HTERT RPE-1 (cell line): ENCODE measurements around the gene WDR88.
"Not testable (repeated sequence)": the region's sequence is repeated elsewhere in the genome, so short reads cannot be mapped to it uniquely, and the experiment has no call there.

Experiments used
- in situ Hi-C: fragments of 300-500 bp; cut with MboI; formaldehyde crosslinking; loops from 4 replicates; pipeline ENCODE4 v1.14.3; 2020; ENCODE audit warnings: low sequenced_read_pairs

Gene WDR88

DNA sequence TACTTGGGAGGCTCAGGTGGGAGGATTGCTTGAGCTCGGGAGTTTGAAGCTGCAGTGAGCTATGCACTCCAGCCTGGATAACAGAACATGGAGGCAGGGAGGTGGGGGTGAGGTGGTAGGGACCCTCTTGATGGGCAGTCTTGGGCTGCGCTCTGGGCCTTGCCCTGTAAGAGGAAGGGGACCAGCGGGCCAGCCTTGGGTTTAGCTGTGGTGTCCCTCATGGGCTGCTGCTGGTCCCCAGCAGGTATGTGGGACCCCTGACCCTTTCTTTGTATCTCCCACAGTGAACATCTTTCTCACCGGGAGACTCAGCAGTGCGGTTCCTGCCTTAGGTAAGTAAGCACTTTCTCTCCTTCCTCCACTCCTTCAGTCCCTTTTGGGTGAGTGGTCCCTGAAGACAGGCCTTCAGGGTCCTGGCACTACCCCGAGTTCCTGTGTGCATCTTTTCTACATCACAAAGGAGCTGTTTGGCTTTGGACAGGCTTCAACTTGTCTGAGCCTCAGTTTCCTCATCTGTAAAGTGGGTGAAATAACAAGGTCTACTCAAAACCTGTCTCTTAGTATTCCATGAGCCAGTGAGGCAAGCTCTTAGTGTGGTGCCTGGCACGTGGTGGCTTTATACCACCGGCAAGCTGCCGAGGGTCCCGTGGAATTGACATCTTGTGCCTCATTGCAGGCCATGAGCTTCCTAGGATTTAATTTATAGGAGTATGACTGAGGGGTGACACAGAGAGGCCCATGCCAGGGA, 64.7 kb downstream of the WDR88 start:
- in situ Hi-C loops: no loop called here

DNA sequence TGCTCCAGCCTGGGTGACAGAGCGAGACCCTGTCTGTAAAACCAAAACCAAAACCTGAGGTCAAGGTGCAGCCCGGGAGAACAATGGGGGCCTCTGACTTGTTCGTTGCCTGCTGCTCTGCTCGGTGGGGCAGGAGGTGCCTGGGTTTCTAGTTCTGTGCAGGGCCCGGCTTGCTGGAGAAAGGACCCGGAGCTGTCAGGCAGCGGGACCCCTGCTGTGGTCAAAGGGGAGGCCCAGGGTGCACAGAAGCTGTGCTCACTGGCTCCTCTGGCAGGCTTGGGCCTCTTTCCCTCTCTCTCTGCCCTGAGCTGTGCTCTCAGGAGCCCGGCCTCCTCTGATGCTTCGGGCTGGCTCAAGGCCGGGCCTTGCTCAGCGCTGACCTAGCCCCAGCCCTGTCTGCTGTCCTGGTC, 65.7 kb downstream of the WDR88 start:
- in situ Hi-C loops: no loop called here

DNA sequence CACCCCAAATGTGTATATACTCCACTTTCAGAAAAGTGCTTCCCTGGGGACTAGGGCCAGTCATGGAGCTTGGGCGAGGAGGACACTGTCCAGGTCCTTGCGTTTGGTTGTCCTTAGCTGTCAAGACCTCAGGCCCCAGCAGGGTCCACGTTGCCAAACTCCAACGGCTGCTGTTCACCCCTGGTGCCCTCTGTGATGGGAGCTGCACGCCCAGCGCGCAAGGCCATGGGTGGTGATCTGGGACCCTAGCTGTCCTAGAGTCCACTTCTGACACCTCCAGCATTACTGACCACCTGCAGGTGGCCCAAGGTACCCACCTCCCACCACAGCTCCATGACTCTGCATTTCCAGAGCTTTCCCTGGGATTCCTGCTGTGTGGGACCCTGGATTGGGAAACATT, 66.3 kb downstream of the WDR88 start:
- in situ Hi-C loops: no loop called here

DNA sequence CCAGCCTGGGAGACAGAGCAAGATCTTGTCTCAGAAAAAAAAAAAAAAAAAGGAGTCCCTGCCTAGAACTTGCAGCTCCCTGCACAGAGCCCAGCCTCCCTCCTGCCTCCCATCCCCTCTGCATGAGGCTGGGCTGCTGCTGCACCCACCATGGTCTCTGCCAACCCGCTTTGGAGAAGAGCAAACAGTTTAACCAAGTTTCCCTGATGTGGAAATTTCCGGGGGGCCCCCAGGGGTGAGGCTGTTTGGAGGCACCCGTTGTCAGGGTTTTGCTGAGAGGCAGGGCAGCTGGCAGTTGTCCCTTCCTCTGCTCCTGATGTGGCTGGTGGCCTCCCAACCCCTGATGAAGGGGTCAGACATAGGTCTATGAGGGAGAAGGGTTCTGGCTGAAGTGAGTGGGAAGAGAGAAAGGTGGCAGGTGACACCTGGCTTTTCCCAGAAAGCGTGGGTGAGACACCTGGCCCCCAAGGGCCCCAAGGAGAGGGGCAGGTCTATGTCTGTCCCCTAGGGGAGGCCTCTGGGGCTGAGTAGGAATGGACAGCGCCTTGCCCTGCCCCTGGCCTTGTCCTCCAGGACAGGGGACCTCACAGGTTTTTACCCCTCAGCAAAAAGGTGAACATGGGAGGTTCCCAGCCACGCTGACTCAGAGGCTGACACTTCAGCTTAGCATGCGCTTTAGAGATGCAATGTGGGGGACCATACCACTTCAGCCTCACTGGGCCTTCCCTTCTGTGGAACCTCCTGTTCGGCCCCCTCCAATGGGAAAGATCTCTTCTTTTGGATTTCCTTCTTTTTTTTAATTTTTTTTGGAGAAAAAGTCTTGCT, 67.7 kb downstream of the WDR88 start:
- in situ Hi-C loops: no loop called here

DNA sequence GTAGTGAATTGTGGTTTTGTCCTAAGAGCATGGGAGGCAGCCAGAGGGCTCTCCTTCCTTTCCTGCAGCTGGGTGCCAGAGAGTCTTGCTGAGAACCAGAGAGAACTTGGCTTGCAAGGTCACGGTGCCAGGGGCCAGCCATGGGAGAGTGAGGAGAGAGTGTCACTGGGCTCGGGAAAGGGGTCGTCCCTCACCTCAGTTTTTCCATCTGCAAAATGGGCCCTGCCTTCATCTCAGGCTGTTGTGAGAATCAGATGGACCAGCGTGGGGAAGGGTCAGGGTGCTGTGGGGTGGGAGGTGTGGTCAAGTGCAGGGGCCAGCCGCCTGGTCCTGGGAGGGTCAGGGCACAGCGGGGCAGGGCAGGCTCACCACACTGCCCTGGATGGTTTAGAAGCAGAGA, 69.6 kb downstream of the WDR88 start:
- in situ Hi-C loops: no loop called here

DNA sequence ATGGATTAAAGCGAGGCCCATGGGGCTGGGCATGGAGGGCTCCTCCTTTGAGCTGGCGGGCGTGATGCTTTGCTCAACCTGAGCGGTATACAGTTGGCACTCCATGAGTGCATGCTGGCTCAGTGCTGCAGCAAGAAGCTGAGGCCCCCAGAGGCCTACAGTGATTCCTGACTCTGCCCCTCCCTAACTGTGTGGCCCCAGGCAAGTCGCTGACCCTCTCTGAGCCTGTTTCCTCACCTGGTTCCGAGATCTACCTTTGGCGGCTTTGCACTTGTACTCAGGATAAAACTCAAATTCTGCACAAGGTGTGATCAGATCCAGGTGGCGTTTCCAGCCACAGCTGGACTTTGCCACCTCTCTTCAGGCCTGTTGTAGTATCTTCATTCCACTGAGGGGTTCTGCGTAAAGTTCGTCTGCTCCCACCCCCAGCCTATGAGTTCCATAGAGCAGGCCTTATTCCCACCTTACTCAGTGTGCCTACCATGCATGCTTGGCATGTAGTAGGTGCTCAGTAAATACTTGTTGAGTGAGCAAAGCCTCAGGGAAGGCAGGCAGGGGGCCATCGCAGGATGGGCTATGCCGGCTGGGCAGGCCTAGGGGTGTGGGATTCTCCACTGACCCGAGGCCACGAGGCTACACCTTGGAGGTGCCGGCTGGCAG, 70.1 kb downstream of the WDR88 start:
- in situ Hi-C loops: no loop called here

DNA sequence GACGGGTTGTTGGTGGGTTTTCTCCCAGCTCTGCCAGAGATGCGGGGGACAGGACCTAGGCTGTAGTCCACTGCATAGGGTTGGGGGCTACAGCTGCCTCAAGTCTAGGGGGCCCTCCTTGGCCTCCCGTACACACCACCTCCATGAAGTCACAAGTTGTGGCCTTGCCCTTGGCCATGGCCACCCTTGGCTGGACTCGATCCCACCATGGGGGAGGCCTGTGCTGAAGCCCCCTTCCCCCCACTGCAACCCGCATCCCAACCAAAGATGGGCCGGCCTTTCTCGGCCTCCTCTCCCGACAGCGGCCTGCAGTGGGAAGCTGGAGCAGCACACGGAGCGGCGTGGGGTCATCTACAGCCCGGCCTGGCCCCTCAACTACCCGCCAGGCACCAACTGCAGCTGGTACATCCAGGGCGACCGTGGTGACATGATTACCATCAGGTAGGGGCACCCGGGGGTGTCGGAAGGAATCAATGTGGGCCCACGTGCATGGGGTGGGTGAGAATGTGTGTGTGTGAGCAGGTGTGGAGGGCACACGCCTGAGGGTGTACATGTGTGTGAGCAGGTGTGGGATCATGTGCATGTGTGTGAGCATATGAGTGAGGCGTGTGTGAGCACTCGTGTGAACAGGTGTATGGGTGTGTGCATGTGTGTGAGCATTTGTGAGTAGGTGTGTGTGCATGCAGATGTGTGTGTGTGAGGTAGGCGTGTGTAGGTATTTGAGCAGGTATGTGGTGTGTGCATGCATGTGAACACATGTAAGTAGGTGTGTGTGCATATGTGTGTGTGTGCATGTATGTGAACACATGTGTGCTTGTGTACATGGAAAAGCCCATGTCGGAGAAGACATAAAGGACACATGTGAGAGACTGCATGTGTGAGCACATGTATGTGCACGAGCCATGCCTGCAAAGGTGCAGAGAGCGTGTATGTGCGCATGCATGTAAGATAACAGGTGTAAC, 70.9 kb downstream of the WDR88 start:
- in situ Hi-C loops: no loop called here

DNA sequence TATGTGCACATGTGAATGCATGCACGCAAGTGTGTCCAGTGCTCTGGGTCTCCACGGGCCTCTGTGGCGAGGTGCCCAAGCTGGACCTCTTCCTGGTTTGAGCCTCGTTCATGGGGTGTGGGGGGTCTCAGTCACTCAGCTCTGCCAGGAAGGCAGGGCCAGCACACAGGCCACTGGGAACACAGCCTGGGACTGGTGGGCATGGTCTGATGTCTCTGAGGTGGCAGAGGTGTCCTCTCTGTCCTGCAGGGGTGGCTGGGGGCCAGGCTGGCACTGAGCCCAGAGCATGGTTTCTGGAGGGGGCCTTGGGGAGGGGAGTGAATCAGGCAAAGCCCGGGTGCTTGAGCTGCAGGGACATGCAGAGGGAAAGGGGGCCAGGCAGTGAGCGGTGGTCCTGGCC, 71.6 kb downstream of the WDR88 start:
- in situ Hi-C loops: no loop called here

DNA sequence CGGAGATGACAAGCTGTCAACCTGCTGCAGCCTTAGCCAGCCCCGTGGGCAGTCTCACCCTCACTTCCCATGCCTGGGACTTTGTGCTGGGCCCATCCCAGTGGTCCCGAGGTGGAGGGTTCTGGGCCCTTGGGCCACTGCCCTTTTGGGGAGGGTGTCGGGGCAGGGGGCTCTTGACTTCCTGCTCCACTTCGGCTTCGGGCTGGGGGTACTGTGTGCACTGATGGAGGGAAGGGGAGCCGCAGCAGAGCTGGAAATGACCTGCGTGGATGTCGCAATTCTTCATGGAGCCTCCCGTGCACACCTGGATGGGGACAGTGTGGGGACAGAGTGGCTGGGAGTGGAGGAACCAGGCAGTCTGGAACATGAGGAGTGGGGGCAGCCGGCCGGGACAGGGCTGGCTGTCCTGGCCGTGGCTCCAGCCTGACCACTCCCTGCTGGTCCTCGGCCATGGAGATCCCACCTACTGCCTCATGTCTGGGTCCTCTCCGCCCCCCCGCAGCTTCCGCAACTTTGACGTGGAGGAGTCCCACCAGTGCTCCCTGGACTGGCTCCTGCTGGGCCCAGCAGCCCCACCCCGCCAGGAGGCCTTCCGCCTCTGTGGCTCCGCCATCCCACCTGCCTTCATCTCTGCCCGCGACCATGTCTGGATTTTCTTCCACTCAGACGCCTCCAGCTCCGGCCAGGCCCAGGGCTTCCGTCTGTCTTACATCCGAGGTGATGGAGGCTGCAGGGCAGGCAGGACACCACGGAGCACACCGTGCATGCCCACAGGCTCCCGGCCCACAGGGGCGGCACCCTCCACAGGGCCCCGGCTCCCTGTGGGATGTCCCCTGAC, 72.4 kb downstream of the WDR88 start:
- in situ Hi-C loops: no loop called here

DNA sequence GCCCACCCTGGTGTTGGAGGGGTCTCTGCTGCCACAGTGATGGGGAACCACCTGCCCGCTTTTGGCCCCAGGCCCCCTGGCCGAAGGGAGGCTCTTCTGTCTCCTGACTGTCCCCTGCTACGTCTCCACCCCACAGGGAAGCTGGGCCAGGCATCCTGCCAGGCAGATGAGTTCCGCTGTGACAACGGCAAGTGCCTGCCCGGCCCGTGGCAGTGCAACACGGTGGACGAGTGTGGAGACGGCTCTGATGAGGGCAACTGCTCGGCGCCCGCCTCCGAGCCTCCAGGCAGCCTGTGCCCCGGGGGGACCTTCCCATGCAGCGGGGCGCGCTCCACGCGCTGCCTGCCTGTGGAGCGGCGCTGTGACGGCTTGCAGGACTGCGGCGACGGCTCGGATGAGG, 73.2 kb downstream of the WDR88 start:
- in situ Hi-C loops: no loop called here

DNA sequence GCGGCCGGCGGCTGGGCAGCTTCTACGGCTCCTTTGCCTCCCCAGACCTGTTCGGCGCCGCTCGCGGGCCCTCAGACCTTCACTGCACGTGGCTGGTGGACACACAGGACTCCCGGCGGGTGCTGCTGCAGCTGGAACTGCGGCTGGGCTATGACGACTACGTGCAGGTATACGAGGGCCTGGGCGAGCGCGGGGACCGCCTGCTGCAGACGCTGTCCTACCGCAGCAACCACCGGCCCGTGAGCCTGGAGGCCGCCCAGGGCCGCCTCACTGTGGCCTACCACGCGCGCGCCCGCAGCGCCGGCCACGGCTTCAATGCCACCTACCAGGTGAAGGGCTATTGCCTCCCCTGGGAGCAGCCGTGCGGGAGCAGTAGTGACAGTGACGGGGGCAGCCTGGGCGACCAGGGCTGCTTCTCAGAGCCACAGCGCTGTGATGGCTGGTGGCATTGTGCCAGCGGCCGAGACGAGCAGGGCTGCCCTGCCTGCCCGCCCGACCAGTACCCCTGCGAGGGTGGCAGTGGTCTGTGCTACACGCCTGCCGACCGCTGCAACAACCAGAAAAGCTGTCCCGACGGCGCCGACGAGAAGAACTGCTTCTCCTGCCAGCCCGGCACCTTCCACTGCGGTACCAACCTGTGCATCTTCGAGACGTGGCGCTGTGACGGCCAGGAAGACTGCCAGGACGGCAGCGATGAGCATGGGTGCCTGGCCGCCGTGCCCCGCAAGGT, 73.8 kb downstream of the WDR88 start:
- in situ Hi-C loops: no loop called here

DNA sequence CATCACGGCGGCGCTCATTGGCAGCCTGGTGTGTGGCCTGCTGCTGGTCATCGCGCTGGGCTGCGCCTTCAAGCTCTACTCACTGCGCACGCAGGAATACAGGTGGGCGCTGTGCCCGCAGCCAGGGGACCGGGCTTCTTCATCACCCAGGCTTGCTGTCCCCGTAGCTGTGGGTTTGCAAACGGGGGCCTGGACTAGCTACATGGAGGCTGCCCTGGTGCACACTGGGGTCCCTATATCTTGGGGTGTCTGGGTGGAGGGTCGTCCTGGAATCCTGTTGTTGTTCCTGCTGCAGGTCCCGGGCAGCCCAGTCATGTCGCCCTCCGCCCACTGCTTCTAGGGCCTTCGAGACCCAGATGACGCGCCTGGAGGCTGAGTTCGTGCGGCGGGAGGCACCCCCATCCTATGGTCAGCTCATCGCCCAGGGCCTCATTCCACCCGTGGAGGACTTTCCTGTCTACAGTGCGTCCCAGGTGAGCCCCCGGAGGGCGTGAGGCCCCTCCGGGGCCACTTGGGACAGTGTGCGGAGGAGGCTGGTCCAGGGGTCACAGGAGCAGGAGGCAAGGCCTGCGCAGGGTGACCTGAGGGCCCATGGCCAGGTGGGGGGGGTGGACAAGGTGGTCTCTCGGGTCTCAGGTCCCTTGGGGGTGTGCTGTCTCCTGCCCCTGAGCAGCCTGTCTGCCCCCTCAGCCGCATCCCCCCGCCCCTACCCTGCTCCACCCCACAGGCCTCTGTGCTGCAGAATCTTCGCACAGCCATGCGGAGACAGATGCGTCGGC, 74.5 kb downstream of the WDR88 start:
- in situ Hi-C loops: no loop called here

DNA sequence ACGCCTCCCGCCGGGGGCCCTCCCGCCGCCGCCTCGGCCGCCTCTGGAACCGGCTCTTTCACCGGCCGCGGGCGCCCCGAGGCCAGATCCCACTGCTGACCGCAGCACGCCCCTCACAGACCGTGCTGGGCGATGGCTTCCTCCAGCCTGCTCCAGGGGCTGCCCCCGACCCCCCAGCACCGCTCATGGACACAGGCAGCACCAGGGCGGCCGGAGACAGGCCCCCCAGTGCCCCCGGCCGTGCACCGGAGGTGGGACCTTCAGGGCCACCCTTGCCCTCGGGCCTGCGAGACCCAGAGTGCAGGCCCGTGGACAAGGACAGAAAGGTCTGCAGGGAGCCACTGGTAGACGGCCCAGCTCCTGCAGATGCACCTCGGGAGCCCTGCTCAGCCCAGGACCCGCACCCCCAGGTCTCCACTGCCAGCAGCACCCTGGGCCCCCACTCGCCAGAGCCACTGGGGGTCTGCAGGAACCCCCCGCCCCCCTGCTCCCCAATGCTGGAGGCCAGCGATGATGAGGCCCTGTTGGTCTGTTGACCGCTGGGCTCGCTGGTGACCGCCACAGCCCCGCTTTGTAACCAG, 75.2 kb downstream of the WDR88 start:
- in situ Hi-C loops: no loop called here

DNA sequence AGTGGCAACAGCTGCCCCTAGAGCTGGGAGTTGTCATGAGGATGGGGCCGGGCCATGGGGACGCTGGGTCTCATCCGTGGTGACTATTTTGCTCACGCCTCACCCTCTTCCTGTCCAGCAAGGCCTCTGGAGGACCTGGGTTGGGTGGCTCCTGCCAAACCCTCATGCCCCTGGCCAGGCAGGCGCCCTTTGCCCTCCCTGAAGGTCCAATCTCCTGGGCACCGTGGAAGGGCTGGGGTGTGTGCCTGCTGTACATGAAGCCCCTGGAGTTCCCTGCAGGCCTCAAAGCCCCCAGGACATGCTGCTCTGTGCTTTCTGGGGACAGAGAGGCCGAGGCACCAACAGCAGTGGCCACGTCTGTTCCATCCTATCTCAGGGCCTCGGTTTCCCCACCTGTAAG, 76.0 kb downstream of the WDR88 start:
- in situ Hi-C loops: no loop called here

DNA sequence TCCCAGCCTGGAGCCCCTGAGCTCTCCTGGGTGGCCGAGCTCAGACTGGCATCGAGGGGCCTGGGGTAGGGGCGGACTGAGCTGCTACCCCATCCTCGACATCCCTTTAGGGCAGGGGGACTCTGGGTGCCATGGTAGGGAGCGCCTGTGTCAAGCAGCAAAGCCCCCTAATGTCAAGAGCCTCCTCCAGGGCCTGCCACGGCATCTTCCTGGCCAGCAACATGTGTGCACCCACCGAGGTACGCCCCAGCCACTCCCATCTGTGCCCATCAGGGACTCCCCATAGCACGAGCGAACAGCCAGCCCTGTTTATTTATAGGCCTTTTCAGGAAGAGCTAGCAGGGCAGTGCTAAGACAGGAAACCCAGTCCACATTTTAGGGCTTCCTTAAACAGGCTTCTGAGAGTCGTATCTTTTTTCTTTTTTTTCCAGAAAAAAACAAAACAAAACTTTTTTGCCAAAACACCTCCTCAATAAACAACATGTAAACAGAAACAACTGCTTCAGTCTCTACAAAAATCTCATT, 76.5 kb downstream of the WDR88 start:
- in situ Hi-C loops: no loop called here

DNA sequence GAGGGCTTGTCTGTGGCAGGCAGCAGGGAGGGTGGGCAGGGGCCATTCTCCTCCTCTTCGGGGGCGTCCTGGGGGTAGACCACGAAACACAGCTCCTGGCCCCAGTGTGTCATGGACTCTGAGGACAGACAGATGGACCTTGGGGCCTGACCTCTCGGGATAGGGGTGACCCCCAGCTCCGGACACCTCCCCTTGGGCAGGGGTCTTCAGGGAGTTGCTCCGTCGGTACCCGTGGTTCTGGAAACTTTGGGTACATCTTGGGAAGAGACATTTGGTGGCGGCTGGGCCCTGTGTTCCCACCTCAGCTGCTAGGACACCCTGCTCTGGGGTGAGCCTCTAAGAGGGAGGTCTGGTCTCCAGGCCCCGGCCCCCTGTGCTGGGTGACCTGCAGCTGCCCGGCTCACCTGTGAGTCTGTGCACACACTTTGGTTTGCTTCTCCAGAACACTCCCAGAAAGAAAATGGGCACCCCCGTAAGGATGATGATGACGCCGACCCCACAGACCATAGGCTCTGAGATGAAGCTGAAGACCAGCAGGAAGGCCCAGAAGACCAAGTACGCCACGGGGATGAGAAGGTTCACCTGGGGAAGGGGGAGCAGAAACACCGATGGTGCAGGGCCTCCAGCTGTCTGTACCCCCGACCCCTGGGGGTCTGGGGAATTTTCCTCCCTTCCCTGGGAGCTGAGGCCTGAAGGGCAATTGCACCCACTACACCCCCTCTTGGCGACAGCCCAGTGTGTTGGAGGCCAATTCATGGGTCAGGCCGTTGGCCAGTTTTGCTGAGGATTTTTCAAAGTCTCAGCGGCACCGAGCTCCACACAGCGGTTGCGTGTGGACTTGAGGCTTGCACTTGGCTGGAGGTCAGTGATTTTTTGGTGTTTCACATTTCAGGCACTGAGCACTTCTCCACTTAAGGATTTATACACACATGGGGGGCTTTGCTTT, 77.3 kb downstream of the WDR88 start:
- in situ Hi-C loops: no loop called here

DNA sequence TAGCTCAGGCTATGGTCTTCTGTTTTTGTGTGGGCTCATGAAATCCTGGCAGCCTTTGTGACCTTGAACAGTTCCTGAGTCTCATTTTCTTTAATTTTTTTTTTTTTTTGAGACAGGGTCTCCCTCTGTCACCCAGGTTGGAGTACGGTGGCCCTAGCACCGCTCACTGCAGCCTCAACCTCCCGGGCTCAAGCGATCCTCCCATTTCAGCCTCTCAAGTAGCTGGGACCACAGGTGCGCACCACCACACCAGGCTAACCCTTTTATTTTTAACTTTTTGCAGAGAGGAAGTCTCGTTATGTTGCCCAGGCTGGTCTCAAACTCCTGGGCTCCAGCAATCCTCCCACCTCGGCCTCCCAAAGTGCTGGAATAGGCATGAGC, 77.9 kb downstream of the WDR88 start:
- in situ Hi-C loops: not testable (repeated sequence)
